ENCODE measurements around the gene ZKSCAN1.

The ZKSCAN1 gene

DNA sequence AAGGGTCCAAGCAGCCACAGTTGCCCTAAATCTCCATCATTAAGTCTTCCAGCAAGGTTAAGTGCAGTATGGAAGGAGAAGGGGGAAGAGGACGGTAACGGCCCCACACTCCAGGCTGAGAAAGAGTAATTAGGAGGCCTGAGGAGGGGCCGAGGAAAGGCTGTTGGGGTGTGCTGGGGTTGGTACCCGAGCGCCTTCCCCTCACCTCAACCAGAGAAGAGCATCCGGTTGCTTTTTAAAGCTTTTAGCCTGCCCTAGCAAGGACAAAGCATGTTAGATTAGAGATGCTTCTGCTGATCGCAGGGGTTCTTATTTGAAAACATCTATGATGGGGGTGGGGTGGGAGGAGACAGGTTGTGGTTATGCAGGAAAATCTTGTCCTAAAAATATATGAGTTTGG lies 25.2 kb downstream of the ZKSCAN1 start:
- TF ChIP-seq, protein P1, sequence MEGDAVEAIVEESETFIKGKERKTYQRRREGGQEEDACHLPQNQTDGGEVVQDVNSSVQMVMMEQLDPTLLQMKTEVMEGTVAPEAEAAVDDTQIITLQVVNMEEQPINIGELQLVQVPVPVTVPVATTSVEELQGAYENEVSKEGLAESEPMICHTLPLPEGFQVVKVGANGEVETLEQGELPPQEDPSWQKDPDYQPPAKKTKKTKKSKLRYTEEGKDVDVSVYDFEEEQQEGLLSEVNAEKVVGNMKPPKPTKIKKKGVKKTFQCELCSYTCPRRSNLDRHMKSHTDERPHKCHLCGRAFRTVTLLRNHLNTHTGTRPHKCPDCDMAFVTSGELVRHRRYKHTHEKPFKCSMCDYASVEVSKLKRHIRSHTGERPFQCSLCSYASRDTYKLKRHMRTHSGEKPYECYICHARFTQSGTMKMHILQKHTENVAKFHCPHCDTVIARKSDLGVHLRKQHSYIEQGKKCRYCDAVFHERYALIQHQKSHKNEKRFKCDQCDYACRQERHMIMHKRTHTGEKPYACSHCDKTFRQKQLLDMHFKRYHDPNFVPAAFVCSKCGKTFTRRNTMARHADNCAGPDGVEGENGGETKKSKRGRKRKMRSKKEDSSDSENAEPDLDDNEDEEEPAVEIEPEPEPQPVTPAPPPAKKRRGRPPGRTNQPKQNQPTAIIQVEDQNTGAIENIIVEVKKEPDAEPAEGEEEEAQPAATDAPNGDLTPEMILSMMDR (IDR thresholded peaks at IDR 0.05; ENCODE audit: unreplicated experiment in 3 of 3), result no peak
- H3K27ac Mint-ChIP-seq, result no peak overlapping the region
- H3K27me3 Mint-ChIP-seq (ENCODE audit: low read depth), result no peaks in the 10 kb centered on the region
- H3K4me3 Mint-ChIP-seq, result no peak overlapping the region
- peaks cover 37% of the 10 kb centered on the region for H3K36me3 Mint-ChIP-seq (ENCODE audit: low read depth)
- no peaks in the 10 kb centered on the region for H3K9me3 Mint-ChIP-seq
- H3K4me1 Mint-ChIP-seq, result no peaks in the 10 kb centered on the region

DNA sequence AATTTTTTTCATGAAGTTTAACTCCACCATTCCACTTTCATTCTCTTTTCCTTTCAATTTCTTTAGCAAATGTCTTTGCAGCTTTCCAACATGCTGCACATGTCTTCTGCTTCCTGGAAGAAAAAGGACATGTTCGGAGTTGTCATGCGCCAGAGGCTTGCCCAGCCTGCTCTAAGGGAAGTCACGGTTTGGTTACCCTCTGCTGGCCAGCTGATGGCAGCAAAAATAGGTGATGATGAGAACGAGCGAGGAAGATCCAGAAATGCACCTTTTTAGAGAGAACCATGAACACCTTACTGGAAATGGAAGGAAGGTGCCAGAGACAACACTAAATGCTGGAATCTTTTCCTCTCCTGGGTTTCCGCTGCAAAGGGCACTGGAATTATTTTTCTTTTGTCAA lies 29.3 kb downstream of the ZKSCAN1 start:
- Mint-ChIP-seq H3K27me3 (ENCODE audit: low read depth) (no peaks in the 10 kb centered on the region), H3K4me1 (no peaks in the 10 kb centered on the region), H3K9me3 (no peaks in the 10 kb centered on the region), H3K36me3 (ENCODE audit: low read depth) (peaks cover 5% of the 10 kb centered on the region), H3K27ac (peak overlapping the region in 1 of 3 experiments; percentile 60), H3K4me3 (no peak overlapping the region)
- TF ChIP-seq, protein P1 (IDR thresholded peaks at IDR 0.05; ENCODE audit: unreplicated experiment in 3 of 3), result no peak

DNA sequence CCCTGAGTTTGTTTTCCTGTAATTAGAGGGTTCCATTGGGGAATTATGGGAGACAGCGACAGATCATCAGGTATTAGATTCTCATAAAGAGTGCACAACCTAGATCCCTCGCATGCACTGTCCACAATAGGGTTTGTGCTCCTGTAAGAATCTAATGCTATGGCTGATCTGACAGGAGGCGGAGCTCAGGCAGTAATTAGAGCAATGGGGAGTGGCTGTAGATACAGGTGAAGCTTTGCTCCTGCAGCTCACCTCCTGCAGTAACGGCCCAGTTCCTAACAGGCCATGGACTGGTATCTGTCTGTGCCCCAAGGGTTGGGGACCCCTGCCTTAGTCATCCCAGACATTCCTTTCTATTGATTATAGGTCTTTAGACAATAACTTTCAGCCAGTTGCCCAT lies 33.3 kb downstream of the ZKSCAN1 start:
- peak overlapping the region; percentile 72 to 87 (median 82) for H3K4me3 Mint-ChIP-seq
- H3K4me1 Mint-ChIP-seq, result peaks cover 19% of the 10 kb centered on the region
- peak overlapping the region; percentile 78 to 99 (median 95) for H3K27ac Mint-ChIP-seq
- no peaks in the 10 kb centered on the region for H3K9me3 Mint-ChIP-seq
- H3K36me3 Mint-ChIP-seq (ENCODE audit: low read depth), result peaks cover 9% of the 10 kb centered on the region
- TF ChIP-seq, protein P1 (IDR thresholded peaks at IDR 0.05; ENCODE audit: unreplicated experiment in 3 of 3), result no peak
- no peaks in the 10 kb centered on the region for H3K27me3 Mint-ChIP-seq (ENCODE audit: low read depth)

DNA sequence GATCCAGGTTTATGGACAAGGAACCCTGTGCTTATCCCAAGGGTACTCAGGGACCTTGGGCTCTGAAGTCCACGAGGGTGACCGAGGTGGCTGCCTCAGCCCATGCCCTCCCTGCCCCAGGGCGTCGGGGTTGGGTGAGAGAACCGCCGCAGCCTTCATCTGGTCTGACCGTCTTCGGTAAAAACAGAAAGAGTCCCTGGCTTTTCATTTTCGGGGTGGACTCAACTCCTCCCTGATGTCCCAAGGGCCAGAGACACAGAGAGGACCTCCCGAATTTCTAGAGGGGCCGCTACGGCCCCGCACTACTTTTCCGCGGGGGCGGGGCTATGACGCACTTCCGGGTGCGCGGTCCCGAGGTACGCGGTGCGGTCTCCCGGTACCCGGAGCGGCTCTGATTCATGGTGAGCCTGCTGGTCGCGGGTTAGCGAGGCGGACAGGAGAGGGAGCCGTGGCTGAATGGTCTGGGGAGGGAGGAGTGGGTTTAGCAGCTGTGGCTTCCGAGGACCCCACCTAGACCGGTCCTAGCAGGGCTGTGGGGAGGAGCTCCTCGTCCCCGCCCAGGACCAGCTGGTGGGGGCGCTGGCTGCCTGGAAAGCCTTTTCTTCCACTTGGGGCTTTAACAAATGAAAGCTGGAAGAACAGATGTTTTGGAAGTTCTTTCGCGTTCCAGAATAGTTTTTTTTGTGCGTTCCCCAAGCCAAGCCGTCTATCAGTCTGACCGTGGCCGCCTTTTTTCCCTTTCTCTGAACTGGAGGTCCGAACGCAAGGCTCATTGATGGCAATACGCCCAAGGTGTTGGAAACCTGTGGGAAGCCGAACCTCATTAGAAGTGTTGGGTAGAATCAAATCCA lies 34.3 kb downstream of the ZKSCAN1 start, which contains the start of gene ZSCAN21:
TSS of gene ZSCAN21 (plus strand) at position 334 of the 851 bp plus-strand sequence. CDS start 7,233 bp downstream, outside the sequence.
- TF ChIP-seq, protein P1 (IDR thresholded peaks at IDR 0.05; ENCODE audit: unreplicated experiment in 3 of 3), result no peak
- H3K36me3 Mint-ChIP-seq (ENCODE audit: low read depth), result peaks cover 9% of the 10 kb centered on the region
- no peaks in the 10 kb centered on the region for H3K27me3 Mint-ChIP-seq (ENCODE audit: low read depth)
- no peaks in the 10 kb centered on the region for H3K9me3 Mint-ChIP-seq
- H3K4me1 Mint-ChIP-seq, result peaks cover 19% of the 10 kb centered on the region
- peak within 1 kb of the TSS; percentile 92 to 97 (median 95) for H3K4me3 Mint-ChIP-seq
- peak within 1 kb of the TSS; percentile 95 to 99 (median 97) for H3K27ac Mint-ChIP-seq

DNA sequence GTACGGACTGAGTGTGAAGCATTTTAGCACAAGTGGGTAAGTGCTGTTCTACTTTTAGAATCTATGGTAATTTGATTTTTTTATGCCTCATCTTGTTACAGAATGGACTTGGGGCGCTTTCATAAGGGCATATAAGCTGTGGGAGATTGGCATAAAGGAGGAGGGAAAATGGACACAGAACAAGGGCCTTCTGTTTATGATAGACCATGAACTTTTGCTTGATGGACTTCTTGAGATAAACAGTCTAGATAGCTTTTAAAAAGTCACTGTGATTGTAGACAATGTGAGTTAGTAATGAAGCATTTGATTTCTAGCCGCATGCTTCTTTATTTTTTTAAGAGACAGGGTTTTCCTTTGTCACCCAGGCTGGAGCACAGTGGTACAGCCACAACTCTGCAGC lies 36.2 kb downstream of the ZKSCAN1 start:
- Mint-ChIP-seq H3K36me3 (ENCODE audit: low read depth) (peaks cover 10% of the 10 kb centered on the region), H3K4me3 (peak overlapping the region; percentile 72 to 83 (median 80)), H3K27me3 (ENCODE audit: low read depth) (no peaks in the 10 kb centered on the region), H3K27ac (peak overlapping the region in 2 of 3 experiments; percentile 62 to 85), H3K4me1 (peaks cover 19% of the 10 kb centered on the region), H3K9me3 (no peaks in the 10 kb centered on the region)
- TF ChIP-seq, protein P1 (IDR thresholded peaks at IDR 0.05; ENCODE audit: unreplicated experiment in 3 of 3), result no peak

Measured in nephron (organoid).